ENCODE measurements around the gene AOPEP.

AOPEP gene

DNA sequence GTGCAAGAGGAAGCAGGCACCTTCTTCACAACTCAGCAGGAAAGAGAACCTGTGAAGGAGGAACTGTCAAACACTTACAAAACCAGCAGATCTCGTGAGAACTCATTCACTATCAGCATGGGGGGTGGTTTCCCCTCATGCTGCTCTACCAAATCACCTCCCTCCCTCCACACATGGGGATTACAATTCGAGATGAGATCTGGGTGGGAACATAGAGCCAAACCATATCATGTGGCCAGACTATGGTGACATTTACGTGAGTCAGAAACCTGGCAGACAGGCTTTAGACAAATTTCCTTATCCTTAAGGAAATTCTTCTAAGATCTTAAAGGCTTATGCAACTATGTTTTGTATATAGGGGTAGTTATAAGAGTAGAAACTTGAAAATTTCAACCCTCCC, 8.7 kb upstream of the AOPEP start:
- DNase-seq: no peak

DNA sequence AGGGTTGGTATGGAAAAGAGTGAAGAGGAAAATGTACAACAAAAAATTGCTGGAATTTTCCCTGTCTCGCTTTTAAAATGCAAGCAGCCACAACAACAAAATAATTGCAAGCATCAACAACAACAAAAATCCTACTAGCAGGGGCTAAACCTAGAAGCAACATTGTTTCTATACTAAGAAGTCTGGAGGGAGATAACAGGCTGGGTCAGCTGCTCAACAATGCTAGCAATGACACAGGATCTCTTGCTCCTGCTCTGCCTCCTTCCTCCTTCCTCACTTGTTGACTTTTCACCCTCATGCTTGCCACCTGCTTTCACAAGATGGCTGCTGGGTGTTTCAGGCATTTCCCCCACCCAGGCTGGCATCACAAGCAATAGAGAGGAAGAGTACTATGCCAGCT, 7.6 kb upstream of the AOPEP start:
- no peak for DNase-seq

DNA sequence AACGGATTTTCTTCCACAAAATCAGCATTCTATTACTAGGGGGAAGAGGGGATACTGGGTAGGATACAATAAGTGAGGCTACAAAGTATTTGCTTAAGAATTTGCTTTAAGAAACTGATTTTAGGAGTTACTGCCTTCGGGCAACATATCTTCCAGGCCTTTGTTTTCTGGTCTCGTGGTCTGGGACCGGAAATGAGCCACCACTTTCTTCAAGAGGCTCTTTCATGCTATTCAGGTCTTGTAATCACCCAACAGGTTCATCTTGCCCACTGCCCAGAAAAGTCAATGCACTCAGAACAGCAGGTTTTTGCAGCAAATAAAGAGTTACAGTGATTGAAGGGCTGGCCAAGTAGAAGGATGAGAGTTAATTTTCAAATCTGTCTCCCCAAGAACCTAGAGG, 6.6 kb upstream of the AOPEP start:
- DNase-seq: no peak

DNA sequence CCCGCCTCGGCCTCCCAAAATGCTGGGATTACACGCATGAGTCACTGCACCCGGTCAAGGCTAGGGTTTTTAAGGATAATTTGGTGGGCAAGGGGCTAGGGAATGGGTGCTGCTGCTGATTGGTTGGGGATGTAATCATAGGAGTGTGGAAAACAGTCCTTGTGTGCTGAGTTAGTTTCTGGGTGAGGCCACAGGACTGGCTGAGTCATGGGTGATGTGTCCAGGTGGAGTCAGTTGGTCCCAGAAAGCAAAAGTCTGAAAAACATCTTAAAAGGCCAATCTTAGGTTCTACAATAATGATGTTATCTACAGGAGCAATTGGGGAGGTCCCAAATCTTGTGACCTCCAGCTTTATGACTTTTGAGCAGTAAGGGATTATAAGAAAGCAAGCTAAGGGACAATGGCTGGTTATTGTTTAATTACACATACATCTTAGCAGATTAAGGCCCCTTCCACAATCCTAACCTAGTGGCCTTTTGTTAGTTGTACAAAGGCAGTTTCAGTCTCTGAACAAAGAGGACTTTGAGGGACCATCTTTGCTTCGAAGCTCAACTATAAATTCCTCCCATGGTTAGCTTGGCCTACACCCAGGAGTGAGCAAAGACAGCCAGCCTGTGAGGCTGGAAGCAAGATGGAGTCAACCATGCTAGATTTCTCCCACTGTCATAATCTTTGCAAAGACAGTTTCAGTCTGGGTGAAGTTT, 5.5 kb upstream of the AOPEP start:
- no peak for DNase-seq

DNA sequence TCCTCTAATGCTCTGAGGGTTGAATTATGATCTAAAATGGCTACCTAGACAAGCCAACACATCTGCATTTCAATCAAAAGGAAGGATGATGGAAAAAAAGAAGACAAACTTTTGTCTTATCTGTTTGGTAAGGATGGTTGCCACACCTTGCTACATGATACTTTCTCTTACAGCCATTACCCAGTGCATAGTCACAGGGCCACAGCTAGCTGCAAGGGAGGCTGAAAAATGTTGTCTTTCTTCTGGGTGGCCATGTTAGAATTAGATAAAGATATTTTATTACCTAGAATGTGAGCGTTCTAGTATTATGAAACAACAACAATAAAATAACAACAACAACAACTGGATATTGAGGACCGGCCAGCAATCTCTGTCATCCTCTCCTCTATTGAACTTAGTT, 4.7 kb upstream of the AOPEP start:
- DNase-seq: no peak

DNA sequence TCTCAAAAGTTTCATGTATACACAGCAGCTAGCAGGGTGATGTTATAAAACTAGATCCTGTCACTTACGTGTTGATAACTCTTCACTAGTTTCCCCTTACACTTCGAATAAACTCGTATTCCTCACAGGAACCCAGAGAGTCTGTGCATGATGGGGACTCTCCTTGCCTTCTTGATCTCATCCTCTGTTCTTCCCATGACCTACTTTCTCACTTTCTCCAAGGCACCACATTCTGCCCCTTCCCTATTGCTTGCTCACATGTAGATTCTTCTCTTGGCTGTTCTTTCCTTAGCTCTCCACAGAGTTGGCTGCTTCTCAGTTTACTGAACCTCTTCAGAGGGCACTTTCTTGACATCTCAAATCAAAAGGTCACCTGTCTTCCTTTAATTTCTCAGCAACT, 1.2 kb upstream of the AOPEP start:
- DNase-seq: no peak

DNA sequence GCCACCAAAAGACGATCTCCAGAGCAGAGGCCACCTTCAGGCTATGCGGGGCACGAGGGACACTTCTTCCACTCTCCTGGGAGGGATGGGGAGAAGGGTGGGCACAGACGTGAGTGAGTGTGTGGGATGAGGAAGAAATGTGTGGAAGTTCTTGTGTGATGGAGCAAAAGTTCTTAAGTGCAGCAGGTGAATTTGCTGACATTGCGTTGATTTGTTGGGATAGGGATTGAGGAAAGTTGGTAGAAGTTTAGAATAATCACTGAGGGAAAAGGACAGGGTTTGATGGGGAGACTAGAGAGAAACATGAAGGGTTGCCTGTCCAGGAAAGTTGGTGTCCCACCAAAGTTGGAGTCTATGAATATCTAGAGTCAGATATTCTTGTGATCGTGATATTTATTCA, 2.2 kb downstream of the AOPEP start:
- no peak for DNase-seq

DNA sequence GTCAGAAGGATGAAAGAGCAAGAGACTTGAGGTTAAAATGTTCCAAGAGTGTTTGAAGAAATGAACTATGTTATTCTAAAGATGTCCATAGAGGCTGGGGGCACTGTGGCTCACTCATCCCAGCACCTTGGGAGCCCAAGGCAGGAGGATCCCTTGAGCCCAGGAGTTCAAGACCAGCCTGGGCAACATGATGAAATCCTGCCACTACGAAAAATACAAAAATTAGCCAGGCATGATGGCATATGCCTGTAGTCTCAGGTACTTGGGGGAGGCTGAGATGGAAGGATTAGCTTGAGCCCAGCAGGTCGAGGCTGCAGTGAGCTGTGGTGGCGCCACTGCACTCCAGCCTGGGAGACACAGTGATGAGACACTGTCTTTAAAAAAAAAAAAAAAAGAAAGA, 2.7 kb downstream of the AOPEP start:
- DNase-seq: no peak

DNA sequence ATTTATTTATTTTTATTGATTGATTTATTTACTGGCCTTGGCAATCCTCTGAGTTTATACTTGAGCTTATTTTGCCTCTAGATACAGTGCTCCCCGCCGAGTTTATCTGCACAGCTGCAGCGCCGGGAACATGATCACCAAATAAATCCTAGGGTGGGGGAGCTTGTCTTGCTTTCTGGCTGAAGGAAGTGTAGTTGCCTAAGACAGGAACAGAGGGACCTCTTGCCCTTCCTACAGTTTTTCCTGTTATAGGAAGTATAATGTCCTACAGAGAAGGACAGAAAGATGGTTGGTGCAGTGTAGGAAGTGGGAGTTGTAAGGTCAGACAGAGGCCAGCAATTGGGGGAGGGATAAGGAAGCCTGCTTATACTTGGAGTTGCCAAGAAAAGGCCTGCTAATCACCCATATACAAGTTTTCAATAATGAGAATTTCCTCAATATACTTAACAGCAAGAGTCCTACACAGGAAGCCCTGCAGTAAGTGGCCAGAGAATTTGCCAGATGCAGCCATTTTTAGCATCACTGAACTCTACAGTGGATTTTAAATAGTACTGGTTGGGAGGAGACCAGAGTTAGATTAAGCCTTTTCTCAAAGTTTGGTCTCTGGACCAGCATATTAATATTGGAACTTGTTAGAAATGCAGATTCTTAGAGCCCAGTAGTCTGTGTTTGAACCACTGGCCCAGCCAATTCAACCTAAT, 7.7 kb downstream of the AOPEP start:
- DNase-seq: peak; percentile 31 to 49 (median 35)

DNA sequence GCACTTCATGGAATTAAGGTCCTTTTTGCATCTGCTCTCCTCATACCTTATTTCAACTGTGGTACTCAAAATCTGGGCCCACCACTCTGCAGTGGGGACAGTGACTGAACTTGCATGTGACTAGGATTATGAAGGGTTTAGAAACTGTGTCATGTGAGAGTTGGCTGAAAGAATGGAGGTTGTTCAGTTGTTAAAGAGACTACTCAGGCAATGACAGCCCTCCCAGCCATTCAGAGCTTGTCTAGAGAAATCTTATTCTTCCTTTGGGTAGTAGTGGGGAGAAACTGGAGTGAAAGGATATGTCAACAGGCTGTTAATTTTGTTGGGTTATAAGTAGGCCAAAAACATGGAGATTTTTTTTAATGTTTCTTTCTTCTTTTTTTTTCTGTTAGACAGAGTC, 10.3 kb downstream of the AOPEP start:
- no peak for DNase-seq

DNA sequence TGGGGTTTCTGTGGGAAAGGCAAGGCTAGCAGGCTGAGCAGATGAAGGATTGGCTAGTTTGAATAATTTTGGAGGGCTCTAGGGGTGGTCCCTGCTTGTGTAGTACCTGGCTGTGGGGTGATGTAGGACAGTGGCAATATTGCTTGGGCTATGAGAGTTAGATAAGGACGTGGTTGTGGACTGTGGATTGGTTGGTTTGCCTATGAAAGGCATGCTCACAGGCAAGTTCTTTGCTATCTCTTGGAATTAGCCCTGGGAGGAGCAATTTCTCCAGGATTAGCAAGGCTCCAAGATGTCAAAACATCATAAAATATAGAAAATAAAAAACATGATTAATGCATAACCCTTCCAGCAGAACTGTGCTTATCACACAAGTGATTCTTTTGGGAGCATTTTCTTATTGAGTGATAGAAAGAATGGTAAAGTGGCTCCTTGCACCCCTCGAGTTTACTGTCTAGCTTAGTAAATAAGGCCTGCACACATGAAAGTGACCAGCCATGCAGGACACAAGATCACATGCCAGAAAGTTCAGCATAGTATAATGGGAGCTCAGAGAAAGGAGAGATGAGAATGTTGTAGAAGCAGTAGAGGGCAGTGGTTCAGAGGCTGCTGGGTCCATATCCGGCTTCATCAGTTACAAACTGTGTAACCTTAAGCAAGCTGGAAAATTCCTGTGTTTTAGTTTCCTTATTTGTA, 13.8 kb downstream of the AOPEP start:
- peak in 2 of 3 donors; percentile 9 to 35 for DNase-seq

DNA sequence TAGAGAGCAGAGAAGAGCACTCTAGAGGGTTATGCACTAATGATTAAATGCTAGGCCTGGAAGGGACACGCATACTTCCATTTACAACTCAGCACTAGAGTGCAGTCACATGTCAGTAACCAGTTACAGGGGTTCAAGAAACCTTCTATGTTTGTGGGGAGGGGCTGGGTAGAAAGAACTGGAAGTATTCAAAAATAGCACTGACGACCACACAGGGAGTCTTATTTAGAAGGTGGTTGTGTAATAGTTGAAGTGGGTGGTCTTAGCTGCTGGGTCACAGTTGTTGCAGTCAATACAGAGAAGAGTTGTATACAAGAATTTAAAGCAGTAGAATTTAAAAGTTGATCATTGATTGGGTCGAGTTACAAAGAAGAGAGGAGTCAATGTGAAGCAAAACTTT, 15.4 kb downstream of the AOPEP start:
- DNase-seq: no peak

DNA sequence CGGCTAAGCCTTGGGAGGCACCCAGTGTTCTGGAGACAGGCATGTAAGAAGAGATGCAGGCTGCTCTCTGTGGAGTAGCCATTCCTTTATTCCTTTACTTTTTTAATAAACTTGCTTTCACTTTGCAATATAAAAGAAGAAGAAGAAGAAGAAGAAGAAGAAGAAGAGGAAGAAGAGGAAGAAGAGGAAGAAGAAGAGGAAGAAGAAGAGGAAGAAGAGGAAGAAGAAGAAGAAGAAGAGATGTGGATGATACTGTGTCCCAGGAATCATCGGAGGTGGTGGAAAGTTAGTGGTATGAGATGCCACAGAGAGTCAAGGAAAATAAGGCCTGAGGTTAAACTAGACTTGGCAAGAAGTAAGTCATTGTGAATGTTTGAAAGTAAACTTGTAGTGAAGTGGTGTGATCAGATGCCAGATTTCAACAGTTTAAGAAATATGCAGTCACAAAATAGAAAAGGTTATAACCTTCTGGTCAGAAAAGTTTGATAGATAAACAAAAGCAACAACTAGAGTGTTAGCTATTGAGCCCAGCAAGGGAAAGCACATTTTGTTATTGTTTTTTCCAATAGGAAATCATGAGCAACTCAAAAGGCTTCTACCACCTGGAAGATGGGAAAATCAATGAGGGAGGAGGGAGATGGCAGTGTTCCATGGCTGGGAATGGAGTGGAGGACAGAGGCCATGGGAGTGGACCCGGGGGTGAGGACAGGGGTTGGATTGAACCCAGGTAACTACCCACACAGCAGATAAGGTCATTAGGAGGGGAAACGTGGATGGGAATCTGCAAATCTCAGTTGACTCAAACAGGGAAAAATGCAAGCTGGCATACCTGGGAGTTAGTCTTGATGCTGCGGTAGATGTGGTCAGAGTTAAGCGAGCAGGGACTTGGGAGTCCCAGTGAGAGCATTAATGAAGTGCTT, 16.8 kb downstream of the AOPEP start:
- no peak for DNase-seq

DNA sequence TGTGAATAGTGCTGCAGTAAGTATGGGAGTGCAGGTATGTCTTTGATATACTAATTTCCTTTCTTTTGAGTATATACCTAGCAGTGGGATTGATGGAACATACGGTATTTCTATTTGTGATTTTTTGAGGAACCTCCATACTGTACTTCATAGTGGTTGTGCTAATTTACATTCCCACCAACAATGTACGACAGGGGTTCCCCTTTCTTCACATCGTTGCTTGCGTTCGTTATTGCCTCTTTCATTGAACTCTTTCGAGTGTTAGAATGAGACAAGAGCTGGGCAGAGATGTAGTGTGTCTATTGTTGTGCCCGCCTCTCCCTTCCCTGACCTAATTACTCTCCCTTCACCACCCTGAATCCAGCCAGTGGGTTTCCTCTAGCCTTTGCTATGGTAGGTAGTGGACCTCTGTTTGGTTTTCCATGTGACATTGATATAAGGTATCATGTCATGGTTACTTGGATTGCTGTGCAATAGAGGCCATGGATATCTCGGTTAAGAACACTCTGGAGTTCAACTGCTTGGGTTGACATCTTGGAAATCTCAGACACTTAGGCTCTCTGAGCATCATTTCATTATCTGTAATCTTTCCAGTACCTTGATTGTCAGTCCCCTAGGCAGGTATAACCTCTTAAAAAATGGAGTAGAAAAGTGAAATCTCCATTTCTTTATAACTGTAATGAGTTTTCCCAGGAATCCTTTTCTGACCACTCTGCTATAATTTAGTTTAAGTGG, 19.5 kb downstream of the AOPEP start:
- DNase-seq: no peak

DNA sequence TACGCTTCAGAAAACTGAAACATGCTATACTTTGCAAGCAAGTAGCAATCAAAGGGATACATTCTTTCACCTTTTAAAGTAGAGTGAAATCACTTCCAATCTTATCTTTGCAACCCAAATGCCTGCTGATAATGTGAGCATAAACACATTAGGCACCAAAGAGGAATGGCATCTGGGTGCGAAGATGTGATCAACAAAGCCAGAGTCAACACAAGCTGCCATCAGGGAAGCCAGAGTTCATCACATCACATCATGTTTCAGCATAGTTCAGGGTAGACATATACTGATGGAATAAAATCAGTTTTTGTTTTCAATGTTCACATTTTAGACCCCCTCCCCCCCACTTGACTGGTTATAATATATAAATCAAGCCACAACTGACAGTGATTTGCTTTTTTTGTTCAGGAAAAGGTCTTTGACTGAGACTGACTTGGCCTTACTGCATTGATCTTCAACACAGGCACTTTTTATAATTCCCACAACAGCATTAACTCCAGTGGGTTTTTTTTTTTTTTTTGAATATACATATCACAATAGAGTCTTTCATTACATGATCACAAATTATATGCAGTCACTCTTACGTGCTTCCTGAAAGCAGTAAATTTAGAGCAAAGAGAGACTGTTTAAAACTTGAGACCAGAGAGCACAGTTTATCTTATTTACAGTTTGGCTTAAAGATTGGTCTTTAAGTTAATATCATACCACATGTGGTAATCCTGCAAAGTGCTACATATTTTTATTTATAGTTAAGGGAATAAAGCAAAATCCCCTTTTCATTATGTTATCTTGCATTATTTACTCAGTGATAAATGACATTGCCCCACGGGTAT, 20.3 kb downstream of the AOPEP start:
- no peak for DNase-seq

DNA sequence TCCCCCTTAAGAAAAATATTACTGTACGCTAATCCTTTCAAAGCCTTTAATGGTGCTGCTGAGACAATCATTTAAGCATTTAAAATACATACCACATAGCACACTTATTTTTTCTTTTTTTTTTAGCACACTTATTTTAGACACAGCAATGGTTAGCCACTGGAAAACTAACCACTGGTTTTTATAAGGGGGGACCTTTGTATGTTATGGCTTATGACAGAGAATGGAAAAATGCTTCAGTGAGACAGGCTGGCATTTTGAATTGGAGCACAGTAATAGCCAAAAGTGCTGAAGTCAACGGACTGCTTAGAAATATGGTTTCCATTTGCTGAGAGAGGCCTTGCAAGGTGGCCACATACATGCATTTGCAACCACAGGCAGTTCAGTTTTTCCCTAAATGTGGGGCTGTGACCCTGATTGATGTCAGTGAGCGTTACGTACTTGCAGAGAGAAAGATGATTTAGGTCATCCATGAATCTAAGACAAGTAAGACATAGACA, 28.5 kb downstream of the AOPEP start:
- DNase-seq: no peak

DNA sequence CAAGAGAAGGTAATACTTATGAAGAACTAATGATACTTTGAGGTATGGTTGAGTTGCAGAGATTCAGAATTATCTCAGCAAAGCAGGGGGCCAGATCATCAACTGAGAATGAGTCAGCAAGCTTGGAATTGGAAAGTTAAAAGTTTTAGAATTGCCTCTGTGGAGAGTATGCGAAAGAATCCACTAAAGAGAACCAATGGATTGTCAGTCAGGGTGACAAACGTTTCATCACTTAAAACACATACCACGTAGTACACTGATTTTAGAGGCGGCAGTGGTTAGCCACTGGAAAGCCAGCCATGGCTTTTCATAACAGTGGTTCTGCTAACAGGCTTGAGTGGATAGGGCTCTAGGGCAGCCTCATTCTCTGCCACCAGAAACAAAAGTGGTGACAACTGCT, 30.7 kb downstream of the AOPEP start:
- DNase-seq: peak in 1 of 3 donors; percentile 4

DNA sequence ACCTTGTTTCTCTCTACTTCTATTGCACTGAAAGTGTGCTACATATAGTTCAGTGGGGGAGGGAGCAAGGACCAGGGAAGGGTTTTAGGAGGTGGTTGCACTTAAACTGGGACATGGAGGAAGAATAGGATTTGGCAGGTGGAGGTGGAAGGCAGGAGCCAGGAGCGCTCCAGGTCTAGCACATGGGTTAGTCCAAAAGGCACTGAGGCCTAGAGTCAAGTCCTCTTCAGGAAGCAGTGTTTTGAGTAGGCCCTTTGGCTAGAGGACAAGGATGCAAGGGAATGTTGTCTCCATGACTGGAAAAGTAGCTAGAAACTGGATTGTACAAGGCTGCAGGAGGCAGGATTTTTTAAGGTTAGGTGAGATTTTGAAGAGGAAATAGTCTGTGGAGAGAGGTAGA, 31.5 kb downstream of the AOPEP start:
- no peak for DNase-seq

DNA sequence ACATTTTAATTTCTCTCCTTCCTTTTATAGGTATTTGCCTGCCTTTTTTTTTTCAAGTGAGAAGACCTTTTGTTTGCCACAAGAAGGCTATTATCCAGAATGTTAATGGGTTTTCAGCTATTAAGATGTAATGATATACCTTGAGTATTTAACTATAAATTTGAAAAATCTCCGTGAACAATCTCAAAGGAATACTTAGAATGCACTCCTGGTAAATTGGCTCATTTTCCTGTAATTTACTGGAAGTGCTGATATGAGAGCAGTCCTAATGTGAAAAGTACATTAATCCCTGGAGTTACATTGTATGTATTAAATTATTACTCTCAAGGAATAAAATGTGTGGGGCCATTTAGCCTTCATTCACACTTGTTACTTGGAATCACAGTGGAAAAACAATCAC, 32.4 kb downstream of the AOPEP start:
- DNase-seq: no peak

DNA sequence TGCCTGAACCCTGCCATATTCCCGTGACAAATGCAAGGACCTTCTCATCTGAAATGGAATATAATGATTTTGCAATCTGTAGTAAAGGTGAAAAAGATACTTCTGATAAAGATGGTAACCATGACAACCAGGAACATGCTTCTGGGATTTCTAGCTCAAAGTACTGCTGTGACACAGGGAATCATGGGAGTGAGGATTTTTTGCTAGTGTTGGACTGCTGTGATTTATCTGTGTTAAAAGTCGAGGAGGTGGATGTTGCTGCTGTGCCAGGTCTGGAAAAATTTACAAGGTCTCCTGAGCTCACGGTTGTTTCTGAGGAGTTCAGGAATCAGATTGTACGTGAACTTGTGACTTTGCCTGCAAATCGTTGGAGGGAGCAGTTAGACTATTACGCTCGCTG, 33.5 kb downstream of the AOPEP start:
- no peak for DNase-seq

DNA sequence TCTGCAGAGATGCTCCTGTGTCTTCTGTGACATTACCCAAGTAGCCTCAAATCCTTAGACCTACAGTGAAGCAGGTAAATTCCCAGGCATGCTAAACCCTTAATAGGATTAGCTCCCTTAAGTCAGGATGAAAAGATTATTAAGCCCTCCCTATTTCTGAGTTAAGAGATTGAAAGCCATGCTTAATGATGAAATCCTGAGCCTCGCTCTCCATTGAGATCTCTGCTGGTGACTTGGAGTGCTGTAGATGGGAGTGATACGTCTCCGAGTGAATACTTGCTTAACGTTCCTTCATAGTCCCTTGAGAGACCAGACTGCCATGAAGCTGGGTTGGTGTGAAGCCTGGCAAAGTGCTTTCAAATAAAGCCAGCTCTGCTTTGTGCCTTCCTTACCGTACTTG, 34.2 kb downstream of the AOPEP start:
- DNase-seq: no peak

Measured in suppressor macrophage treated with lipopolysaccharide for 1 hour (primary cell).